ENCODE data around the gene ERC1. TPM values are rescaled to one million over a fixed set of nuclear protein-coding genes. Genes with fewer than 3 reads are reported as not detected.

Gene ERC1
- total and polyA plus RNA-seq, 9 of the 15 experiments (the other 6 are each of a cell fraction or from before 2014, with no cell fraction given), result 0.74 to 11.8 (median 4.8) TPM

DNA sequence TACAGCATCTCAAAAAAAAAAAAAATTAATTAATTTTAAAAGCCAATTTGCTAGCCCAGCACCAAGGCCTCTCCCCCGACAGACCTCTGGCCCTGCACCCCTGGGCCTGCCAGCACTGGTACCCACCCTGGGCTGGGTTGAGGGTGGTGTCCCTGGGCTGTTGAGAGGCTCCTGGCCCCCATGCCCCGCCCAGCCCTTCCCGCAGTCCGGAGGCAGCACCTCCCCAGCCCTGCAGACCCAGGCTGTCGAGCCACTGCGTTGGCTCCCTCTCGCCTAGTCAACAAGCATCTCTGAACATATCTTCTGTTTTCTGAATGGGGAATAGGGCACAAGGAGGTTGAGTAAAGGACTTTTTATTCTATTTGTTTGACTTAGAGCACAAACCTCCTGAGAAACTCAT, 516.3 kb downstream of the ERC1 start:
- FAIRE-seq (no peak), ATAC-seq (no peak), DNase-seq (ENCODE audit: extremely low read depth in 1 of 4, low spot score in 3 of 4) (no peak)
- intact Hi-C loops (cut with micrococcal nuclease), result no loop called here
- Histone ChIP-seq H2AFZ (ENCODE audit: low read depth, low read length) (no peak overlapping the region), H3K4me1 (replicated peaks in 1 of 2; ENCODE audit: control insufficient read depth in 2 of 2, insufficient read depth in 2 of 2, low read length in 2 of 2) (peaks cover 0 to 19% of the 10 kb centered on the region in 2 experiments; a peak in 2 of 5 replicates), H3K9me1 (ENCODE audit: control insufficient read depth, insufficient read depth, low read length) (no peaks in the 10 kb centered on the region), H3K9ac (ENCODE audit: insufficient read depth in 1 of 2, low read depth in 2 of 2, low read length in 2 of 2) (no peak overlapping the region), H3K4me2 (ENCODE audit: insufficient read depth, low read length) (no peak overlapping the region), H3K36me3 (ENCODE audit: control insufficient read depth, insufficient read depth, low read length) (no peaks in the 10 kb centered on the region), H3K27me3 (ENCODE audit: control insufficient read depth in 2 of 2, insufficient read depth in 2 of 2, low read length in 2 of 2) (no peaks in the 10 kb centered on the region), H3K9me3 (replicated peaks; ENCODE audit: control insufficient read depth, insufficient read depth, low read depth, low read length) (no peaks in the 10 kb centered on the region), H3K27ac (ENCODE audit: extremely low read depth, low read depth, low read length) (no peak overlapping the region), H3K4me3 (no peak overlapping the region), H3K79me2 (ENCODE audit: control insufficient read depth, insufficient read depth, low read length) (no peaks in the 10 kb centered on the region), H4K20me1 (replicated peaks; ENCODE audit: control insufficient read depth, insufficient read depth, low read length) (no peaks in the 10 kb centered on the region)
- POLR2A ChIA-PET, result no interaction called here
- no TSS peak for BruUV-seq (replicated peaks)
- CTCF ChIA-PET (ENCODE audit: low intra/inter-chr PET ratio), result no interaction called here
- 73% methylated on average over 5 of the region's 7 CpGs for WGBS (ENCODE audit: insufficient coverage, low coverage, missing lambda C conversion rate)
- TF ChIP-seq ZFX (CRISPR knock-in tag; IDR thresholded peaks at IDR 0.05) (no peak), KLF6 (CRISPR knock-in tag; IDR thresholded peaks at IDR 0.05; ENCODE audit: borderline replicate concordance) (no peak), HNRNPK (IDR thresholded peaks at IDR 0.05; ENCODE audit: low read depth, low read length, poor library complexity, severe bottlenecking) (no peak), SIX5 (IDR thresholded peaks at IDR 0.05; ENCODE audit: borderline replicate concordance in 1 of 2, insufficient read depth in 1 of 2, low read depth in 1 of 2, low read length in 2 of 2) (no peak), POLR3G (IDR thresholded peaks at IDR 0.05; ENCODE audit: extremely low read depth, insufficient read length, insufficient replicate concordance) (no peak), XRCC4 (IDR thresholded peaks at IDR 0.05; ENCODE audit: extremely low read depth, insufficient read depth, insufficient read length) (no peak), TAF1 (IDR thresholded peaks at IDR 0.05; ENCODE audit: control insufficient read depth, extremely low read depth, insufficient read depth, low read length, severe bottlenecking) (no peak), NFE2L1 (tag; IDR thresholded peaks at IDR 0.05; ENCODE audit: borderline replicate concordance, low read depth) (no peak), SUPT5H (IDR thresholded peaks at IDR 0.05) (no peak), STAT5A (IDR thresholded peaks at IDR 0.05; ENCODE audit: borderline replicate concordance, low read length) (no peak)
- TF ChIP-seq, protein P1, sequence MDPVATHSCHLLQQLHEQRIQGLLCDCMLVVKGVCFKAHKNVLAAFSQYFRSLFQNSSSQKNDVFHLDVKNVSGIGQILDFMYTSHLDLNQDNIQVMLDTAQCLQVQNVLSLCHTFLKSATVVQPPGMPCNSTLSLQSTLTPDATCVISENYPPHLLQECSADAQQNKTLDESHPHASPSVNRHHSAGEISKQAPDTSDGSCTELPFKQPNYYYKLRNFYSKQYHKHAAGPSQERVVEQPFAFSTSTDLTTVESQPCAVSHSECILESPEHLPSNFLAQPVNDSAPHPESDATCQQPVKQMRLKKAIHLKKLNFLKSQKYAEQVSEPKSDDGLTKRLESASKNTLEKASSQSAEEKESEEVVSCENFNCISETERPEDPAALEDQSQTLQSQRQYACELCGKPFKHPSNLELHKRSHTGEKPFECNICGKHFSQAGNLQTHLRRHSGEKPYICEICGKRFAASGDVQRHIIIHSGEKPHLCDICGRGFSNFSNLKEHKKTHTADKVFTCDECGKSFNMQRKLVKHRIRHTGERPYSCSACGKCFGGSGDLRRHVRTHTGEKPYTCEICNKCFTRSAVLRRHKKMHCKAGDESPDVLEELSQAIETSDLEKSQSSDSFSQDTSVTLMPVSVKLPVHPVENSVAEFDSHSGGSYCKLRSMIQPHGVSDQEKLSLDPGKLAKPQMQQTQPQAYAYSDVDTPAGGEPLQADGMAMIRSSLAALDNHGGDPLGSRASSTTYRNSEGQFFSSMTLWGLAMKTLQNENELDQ (CRISPR knock-in tag; IDR thresholded peaks at IDR 0.05; ENCODE audit: borderline replicate concordance), result no peak
- TF ChIP-seq, protein P2, sequence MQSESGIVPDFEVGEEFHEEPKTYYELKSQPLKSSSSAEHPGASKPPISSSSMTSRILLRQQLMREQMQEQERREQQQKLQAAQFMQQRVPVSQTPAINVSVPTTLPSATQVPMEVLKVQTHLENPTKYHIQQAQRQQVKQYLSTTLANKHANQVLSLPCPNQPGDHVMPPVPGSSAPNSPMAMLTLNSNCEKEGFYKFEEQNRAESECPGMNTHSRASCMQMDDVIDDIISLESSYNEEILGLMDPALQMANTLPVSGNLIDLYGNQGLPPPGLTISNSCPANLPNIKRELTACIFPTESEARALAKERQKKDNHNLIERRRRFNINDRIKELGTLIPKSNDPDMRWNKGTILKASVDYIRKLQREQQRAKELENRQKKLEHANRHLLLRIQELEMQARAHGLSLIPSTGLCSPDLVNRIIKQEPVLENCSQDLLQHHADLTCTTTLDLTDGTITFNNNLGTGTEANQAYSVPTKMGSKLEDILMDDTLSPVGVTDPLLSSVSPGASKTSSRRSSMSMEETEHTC (IDR thresholded peaks at IDR 0.05), result no peak
- TF ChIP-seq, protein P3, sequence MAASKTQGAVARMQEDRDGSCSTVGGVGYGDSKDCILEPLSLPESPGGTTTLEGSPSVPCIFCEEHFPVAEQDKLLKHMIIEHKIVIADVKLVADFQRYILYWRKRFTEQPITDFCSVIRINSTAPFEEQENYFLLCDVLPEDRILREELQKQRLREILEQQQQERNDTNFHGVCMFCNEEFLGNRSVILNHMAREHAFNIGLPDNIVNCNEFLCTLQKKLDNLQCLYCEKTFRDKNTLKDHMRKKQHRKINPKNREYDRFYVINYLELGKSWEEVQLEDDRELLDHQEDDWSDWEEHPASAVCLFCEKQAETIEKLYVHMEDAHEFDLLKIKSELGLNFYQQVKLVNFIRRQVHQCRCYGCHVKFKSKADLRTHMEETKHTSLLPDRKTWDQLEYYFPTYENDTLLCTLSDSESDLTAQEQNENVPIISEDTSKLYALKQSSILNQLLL (CRISPR knock-in tag; IDR thresholded peaks at IDR 0.05; ENCODE audit: borderline replicate concordance), result no peak
- in situ Hi-C loops (cut with MboI), result no loop called here

All from K562 (cell line).